Fibroblast of pulmonary artery (primary cell): ENCODE data around the gene TDRD10.
A peak's percentile ranks its signal among the peaks of the same experiment; 100 is the strongest.

Source experiments
- DNase-seq: peaks from one replicate; pipeline ENCODE4 v3.0.0-alpha.2; 2010; ENCODE audit warnings: low read depth
- H3K4me3 ChIP-seq: replicated peaks from 2 replicates; pipeline ENCODE4 v1.5.1; 2011; ENCODE audit warnings: low read depth, mild to moderate bottlenecking, control low read depth, low read length, moderate library complexity
- TF ChIP-seq, protein P1 (sequence below): IDR thresholded peaks from 2 replicates; pipeline ENCODE4 v1.5.1; 2011; ENCODE audit warnings: mild to moderate bottlenecking, control low read depth, low read length, inconsistent platforms; ENCODE audit errors: missing control alignments

The TDRD10 gene

GRCh38 chr1:154557939-154558719, 56.1 kb downstream of the TDRD10 start, which contains the start of gene UBE2Q1:
TSS of gene UBE2Q1 (minus strand) at chr1:154558662. CDS start at chr1:154558553, 109 bp downstream.
- DNase-seq = peak; percentile 21
- H3K4me3 ChIP-seq = peak within 1 kb of the TSS; percentile 94
- TF ChIP-seq, protein P1, sequence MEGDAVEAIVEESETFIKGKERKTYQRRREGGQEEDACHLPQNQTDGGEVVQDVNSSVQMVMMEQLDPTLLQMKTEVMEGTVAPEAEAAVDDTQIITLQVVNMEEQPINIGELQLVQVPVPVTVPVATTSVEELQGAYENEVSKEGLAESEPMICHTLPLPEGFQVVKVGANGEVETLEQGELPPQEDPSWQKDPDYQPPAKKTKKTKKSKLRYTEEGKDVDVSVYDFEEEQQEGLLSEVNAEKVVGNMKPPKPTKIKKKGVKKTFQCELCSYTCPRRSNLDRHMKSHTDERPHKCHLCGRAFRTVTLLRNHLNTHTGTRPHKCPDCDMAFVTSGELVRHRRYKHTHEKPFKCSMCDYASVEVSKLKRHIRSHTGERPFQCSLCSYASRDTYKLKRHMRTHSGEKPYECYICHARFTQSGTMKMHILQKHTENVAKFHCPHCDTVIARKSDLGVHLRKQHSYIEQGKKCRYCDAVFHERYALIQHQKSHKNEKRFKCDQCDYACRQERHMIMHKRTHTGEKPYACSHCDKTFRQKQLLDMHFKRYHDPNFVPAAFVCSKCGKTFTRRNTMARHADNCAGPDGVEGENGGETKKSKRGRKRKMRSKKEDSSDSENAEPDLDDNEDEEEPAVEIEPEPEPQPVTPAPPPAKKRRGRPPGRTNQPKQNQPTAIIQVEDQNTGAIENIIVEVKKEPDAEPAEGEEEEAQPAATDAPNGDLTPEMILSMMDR = no peak

DNA sequence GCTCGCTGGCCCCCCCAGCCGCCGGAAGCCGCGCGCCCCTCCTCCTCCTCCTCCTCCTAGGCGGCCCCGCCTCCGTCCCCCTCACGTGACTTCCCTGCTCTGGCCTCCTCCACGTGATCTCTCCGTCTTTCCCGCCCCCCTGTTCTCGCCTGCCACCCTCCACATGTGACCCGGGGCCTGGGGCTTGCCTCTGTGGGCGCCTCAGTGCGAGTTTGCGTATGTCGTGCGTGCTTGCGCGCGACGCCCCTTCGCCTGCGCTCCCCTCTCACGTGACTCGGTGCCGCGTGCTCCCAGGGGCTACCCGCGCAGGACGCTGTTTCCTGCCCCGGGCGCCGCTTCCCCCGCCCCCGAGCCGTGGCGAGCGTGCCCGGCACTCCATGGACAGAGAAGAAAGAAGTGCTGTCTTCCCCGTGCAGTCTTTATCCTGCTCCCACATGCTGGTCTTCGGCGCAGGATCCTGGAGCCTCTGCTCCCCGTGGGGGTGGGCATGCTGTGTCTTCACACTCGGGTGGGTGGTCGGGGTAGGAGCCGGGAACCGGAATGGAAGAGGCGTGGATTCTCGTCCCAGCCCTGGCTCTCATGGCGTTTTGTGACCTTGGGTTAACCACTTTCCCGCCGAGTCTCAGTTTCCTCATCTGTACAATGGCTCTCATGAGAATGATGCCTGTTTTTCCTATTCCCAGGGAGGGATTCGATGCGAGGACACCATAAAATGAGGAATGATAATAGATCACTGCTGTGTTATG, 56.9 kb downstream of the TDRD10 start:
- TF ChIP-seq, protein P1 = no peak
- peak overlapping the region; percentile 94 for H3K4me3 ChIP-seq
- DNase-seq = peak; percentile 99

GRCh38 chr1:154559466-154560044, 57.5 kb downstream of the TDRD10 start:
- DNase-seq = peak; percentile 96
- TF ChIP-seq, protein P1 = peak; percentile 97
- peak overlapping the region; percentile 94 for H3K4me3 ChIP-seq

GRCh38 chr1:154565876-154566275, 63.9 kb downstream of the TDRD10 start:
- H3K4me3 ChIP-seq = no peak overlapping the region
- no peak for DNase-seq
- TF ChIP-seq, protein P1 = no peak

DNA sequence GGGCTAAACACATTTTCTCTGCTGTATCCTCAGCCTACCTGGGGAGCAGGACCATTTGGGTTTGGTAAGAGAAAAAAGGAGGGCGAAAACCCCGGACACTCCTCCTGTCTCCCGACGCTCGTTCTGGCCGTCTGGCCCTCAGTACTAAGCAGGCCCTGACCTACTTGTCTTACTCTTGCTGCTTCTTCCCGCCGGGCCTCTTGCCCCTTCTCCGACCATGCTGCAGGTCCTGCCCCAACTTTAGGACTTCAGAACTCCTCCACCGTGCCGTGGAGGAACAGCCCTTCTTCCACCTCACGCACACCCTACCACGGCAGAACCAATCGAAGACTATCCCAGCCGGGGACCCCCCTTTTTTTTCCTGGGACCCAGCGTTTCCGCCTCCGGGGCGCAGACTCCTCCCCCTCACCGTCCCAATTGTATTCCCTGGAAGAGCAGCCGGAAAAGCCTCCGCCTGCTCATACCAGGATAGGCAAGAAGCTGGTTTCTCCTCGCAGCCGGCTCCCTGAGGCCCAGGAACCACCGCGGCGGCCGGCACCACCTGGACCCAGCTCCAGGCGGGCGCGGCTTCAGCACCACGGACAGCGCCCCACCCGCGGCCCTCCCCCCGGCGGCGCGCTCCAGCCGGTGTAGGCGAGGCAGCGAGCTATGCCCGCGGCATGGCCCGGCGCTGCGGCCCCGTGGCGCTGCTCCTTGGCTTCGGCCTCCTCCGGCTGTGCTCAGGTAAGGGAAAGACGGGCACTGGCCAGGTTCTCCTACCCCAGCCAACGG, 65.6 kb downstream of the TDRD10 start, which contains the start of gene CHRNB2:
TSS of gene CHRNB2 (plus strand) at position 393 of the 771 bp plus-strand sequence. CDS start at position 660, 267 bp downstream.
- no peak within 1 kb of the TSS for H3K4me3 ChIP-seq
- DNase-seq = peak; percentile 45
- TF ChIP-seq, protein P1 = no peak

GRCh38 chr1:154568157-154568815, 66.3 kb downstream of the TDRD10 start:
- H3K4me3 ChIP-seq = no peak overlapping the region
- no peak for DNase-seq
- TF ChIP-seq, protein P1 = no peak
